H1 (cell line): ENCODE results near the gene SEMA3E. TPM values are rescaled to one million over a fixed set of nuclear protein-coding genes. Genes with fewer than 3 reads are reported as not detected.

ENCODE experiments used
- BCL11A ChIP-seq, 2 experiments: IDR thresholded peaks; one replicate each; pipeline ENCODE4 v1.6.1; 2011; ENCODE audit warnings: low read depth in 2 of 2, low read length in 2 of 2, mild to moderate bottlenecking in 2 of 2
- GTF2F1 ChIP-seq: IDR thresholded peaks from 2 replicates; pipeline ENCODE4 v1.6.1; 2012; ENCODE audit warnings: low read depth, low read length, improper control_type of control experiment, borderline replicate concordance
- HDAC2 ChIP-seq, 2 experiments: fragments of 300-600 bp in 1 of 2; sonication (generic) in 1 of 2; IDR thresholded peaks; 2 replicates each; pipeline ENCODE4 v1.6.1; 2011 to 2012; ENCODE audit warnings: low read depth in 2 of 2, low read length in 2 of 2, mild to moderate bottlenecking in 2 of 2, moderate library complexity in 2 of 2, borderline replicate concordance in 1 of 2, inconsistent platforms in 1 of 2
- SAP30 ChIP-seq: fragments of 300-600 bp; sonication (generic); IDR thresholded peaks from 2 replicates; pipeline ENCODE4 v1.7.1; 2012; ENCODE audit warnings: low read length, moderate library complexity, mild to moderate bottlenecking, inconsistent platforms; ENCODE audit not compliant: insufficient read depth, insufficient replicate concordance
- polyA plus RNA-seq, 7 experiments: library from polyadenylated mRNA; depleted of rRNA in 3 of 7; stranded (reverse) in 5 of 7; unstranded in 2 of 7; fragments of >200 nt in 5 of 7; fragments of 200-250 nt in 2 of 7; gene quantifications; 1 replicate in 5 of 7; 2 replicates in 1 of 7; 4 replicates in 1 of 7; pipeline versions ENCODE4 v1.2.1 to v1.2.3, GENCODE V29; 2011 to 2013; ENCODE audit warnings: missing spikeins in 2 of 7, mixed read lengths in 2 of 7
- total RNA-seq: library from RNA; stranded (reverse); fragmentation: NEBNext Ultra II Directional; extraction: Animal tissue kit (Norgen Biotek cat#: 25700); gene quantifications from 2 replicates; pipeline ENCODE4 v1.2.1, GENCODE V29; 2021

The SEMA3E gene
- total and polyA plus RNA-seq, 2 of the 8 experiments (the other 6 are each of a cell fraction or from before 2014, with no cell fraction given) = 0.93 to 0.94 TPM

DNA sequence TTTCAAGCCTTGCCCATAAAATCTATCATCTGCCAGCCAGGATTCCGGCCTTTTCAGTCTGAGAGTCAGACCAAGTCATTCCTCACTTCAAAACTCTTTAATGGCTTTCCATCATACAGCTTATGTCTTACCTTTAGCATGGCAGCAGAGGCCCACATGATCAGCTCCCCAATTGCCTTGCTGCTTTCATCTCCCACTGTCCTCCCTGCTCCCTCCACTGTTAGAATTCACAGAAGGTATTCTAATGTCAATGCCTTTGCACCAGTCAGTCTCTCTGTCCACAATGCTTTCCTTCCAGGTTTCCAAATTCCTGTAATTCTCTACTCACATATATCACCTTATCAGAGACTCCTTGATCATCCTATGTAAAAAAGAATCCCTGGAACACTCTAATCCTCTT, 37.2 kb downstream of the SEMA3E start (continued):
- TF ChIP-seq GTF2F1 = no peak
- TF ChIP-seq SAP30 = no peak
- TF ChIP-seq HDAC2 (IDR thresholded peaks at IDR 0.05; ENCODE audit: borderline replicate concordance in 1 of 2, low read depth in 2 of 2, low read length in 2 of 2) = no peak
- no peak for TF ChIP-seq BCL11A (IDR thresholded peaks at IDR 0.05; ENCODE audit: low read depth in 2 of 2, low read length in 2 of 2)
